Anterior cingulate cortex (tissue), 58 donors: ENCODE data around the gene CCL26.
"Not testable (repeated sequence)": the region's sequence is repeated elsewhere in the genome, so short reads cannot be mapped to it uniquely, and the experiment has no call there.

ENCODE experiments used
- DNase-seq, 58 donors: peaks; one replicate each; lab custom pipeline; 2025; lab: John Stamatoyannopoulos, UW

Gene CCL26

GRCh38 chr7:75793676-75794075 lies 21.7 kb upstream of the CCL26 start:
- no peak for DNase-seq

GRCh38 chr7:75792567-75792966 lies 20.6 kb upstream of the CCL26 start:
- not testable (repeated sequence) for DNase-seq

GRCh38 chr7:75789361-75789924 lies 17.4 kb upstream of the CCL26 start:
- DNase-seq, result no peak

GRCh38 chr7:75788154-75788847 lies 16.3 kb upstream of the CCL26 start:
- DNase-seq, result not testable (repeated sequence)

- DNase-seq, result not testable (repeated sequence)
Observed at GRCh38 chr7:75783058-75783457, 11.0 kb upstream of the CCL26 start.

- DNase-seq, result not testable (repeated sequence)
Observed at GRCh38 chr7:75780647-75781273, 8.7 kb upstream of the CCL26 start.

- not testable (repeated sequence) for DNase-seq
Observed at GRCh38 chr7:75779516-75779915, 7.5 kb upstream of the CCL26 start.

GRCh38 chr7:75779035-75779434 lies 7.0 kb upstream of the CCL26 start:
- not testable (repeated sequence) for DNase-seq

GRCh38 chr7:75776295-75776971 lies 4.4 kb upstream of the CCL26 start:
- DNase-seq, result peak in 2 of 58 donors; percentile 5 to 34

- not testable (repeated sequence) for DNase-seq
Observed at GRCh38 chr7:75773958-75774357, 1.9 kb upstream of the CCL26 start.

- DNase-seq, result no peak
Observed at GRCh38 chr7:75771224-75771623, 787 bp downstream of the CCL26 start.

GRCh38 chr7:75762350-75762917 lies 9.6 kb downstream of the CCL26 start:
- peak in 4 of 58 donors; percentile 1 to 54 (median 18) for DNase-seq

- not testable (repeated sequence) for DNase-seq
Observed at GRCh38 chr7:75761801-75762200, 10.2 kb downstream of the CCL26 start.

GRCh38 chr7:75758491-75758890 lies 13.5 kb downstream of the CCL26 start:
- DNase-seq, result no peak

- no peak for DNase-seq
Observed at GRCh38 chr7:75757860-75758259, 14.2 kb downstream of the CCL26 start.

GRCh38 chr7:75756991-75757676 lies 14.9 kb downstream of the CCL26 start:
- peak in 2 of 58 donors; percentile 4 to 11 for DNase-seq

- DNase-seq, result no peak
Observed at GRCh38 chr7:75756206-75756990, 15.6 kb downstream of the CCL26 start.

GRCh38 chr7:75743455-75743859 lies 28.6 kb downstream of the CCL26 start:
- DNase-seq, result no peak

- DNase-seq, result peak in 2 of 58 donors; percentile 2 to 19
Observed at GRCh38 chr7:75740846-75741497, 31.0 kb downstream of the CCL26 start.
